ENCODE measurements around the gene ZNF142. TPM values are rescaled to one million over a fixed set of nuclear protein-coding genes. Genes with fewer than 3 reads are reported as not detected.

The ZNF142 gene
- total RNA-seq, 1 experiment from 2014 or later, result 29.2 TPM

GRCh38 chr2:218643751-218644310, 15.6 kb downstream of the ZNF142 start:
- ChIA-PET POLR2A (no interaction called here), RAD21 (ENCODE audit: low non-redundant PET in 1 of 2, low total read pairs in 2 of 2, uncharacterized antibody in 2 of 2, unreplicated experiment in 2 of 2) (no interaction called here), CTCF (no interaction called here)
- Histone ChIP-seq H3K27ac (ENCODE audit: low read depth, low read length) (no peak overlapping the region), H2AFZ (ENCODE audit: low read depth, low read length, poor library complexity, severe bottlenecking) (no peak overlapping the region), H3K4me2 (ENCODE audit: low read length) (no peak overlapping the region), H4K20me1 (ENCODE audit: insufficient read depth) (no peaks in the 10 kb centered on the region; the same call in 1 of the 2 replicates), H3K4me3 (replicated peaks in 1 of 2; ENCODE audit: low read depth in 1 of 2, low read length in 2 of 2) (no peak overlapping the region), H3K79me2 (ENCODE audit: insufficient read depth, low read length) (peaks cover 21% of the 10 kb centered on the region; the same call in 1 of the 2 replicates), H3K36me3 (ENCODE audit: control insufficient read depth in 1 of 2, insufficient read depth in 2 of 2, low read length in 2 of 2) (peaks cover 45 to 57% of the 10 kb centered on the region in 2 experiments), H3K27me3 (ENCODE audit: insufficient read depth, low read length) (no peaks in the 10 kb centered on the region), H3K4me1 (ENCODE audit: control insufficient read depth in 1 of 2, insufficient read depth in 2 of 2, low read length in 2 of 2) (no peaks in the 10 kb centered on the region), H3K9ac (ENCODE audit: low read length) (no peak overlapping the region), H3K9me2 (ENCODE audit: insufficient read depth) (no peaks in the 10 kb centered on the region), H3K9me3 (ENCODE audit: control insufficient read depth in 1 of 2, insufficient read depth in 1 of 2, low read depth in 1 of 2, low read length in 2 of 2) (no peaks in the 10 kb centered on the region)
- DNase-seq (ENCODE audit: low read depth, low spot score), result no peak
- TF ChIP-seq RAD21 (IDR thresholded peaks at IDR 0.05; ENCODE audit: low read depth) (no peak), ZFX (IDR thresholded peaks at IDR 0.05) (no peak), POLR2A (IDR thresholded peaks at IDR 0.05; ENCODE audit: borderline replicate concordance, extremely low read depth, insufficient read depth, insufficient read length) (no peak), TCF7L2 (IDR thresholded peaks at IDR 0.05; ENCODE audit: borderline replicate concordance, extremely low read depth, insufficient read depth, insufficient read length) (no peak), ATF3 (IDR thresholded peaks at IDR 0.05) (no peak), EZH2phosphoT487 (IDR thresholded peaks at IDR 0.05; ENCODE audit: borderline replicate concordance) (no peak), CTCF (IDR thresholded peaks at IDR 0.05 in 2 of 3, conservative IDR thresholded peaks at IDR 0.05 in 1 of 3; ENCODE audit: borderline replicate concordance in 1 of 3, insufficient read depth in 1 of 3, low read depth in 2 of 3, low read length in 2 of 3) (no peak), YY1 (IDR thresholded peaks at IDR 0.05; ENCODE audit: extremely low read depth, insufficient replicate concordance, low read depth, low read length) (no peak), ELF1 (IDR thresholded peaks at IDR 0.05; ENCODE audit: borderline replicate concordance, low read depth) (no peak), POLR2AphosphoS5 (IDR thresholded peaks at IDR 0.05; ENCODE audit: low read depth, low read length) (no peak)
- intact Hi-C loops (cut with micrococcal nuclease), result no loop called here
- BruUV-seq (replicated peaks), result no TSS peak
- no peak for ATAC-seq
